ENCODE data around the gene CHKA. TPM values are rescaled to one million over a fixed set of nuclear protein-coding genes. Genes with fewer than 3 reads are reported as not detected.
A peak's percentile ranks its signal among the peaks of the same experiment; 100 is the strongest.

The CHKA gene
- total RNA-seq, 1 experiment from 2014 or later = 136 TPM

DNA sequence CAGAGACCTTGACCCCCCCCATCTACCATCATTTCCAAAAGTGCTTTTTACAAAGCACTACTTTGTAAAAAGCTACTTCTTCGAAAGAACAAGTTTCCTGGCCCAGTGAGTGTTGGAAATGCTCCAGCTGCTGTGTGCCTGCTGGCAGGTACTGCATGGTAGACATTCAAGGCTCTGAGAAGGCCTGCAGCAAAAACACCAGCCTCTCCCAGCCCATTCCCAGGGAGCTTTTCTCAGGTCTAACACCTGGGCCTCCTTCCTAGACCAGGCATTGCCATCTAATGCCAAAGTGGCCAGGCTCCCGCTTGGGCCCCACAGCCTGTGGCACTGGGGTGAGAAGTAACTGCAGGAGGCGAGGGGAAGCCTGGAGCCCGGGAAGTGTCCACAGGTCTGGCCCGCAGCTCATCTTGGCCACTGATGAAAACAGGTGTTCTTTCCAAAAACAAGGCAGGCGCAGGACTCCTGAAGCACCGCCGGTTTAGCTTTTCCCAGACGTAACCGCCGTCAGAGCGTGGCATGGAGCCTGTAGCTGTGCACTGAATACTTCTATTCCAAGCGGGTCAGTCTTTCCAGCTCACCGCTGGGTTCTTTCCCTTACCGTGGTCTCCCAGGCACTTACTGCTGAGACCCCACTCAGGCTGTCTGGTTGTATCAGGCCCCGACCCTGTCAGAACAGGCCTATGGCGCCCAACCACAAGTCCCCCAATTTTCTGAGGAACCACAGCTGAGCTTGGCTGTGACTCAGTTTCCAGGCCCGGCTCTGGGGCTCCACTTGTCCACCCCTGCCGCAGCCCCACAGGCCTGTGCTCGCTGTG, 83.6 kb downstream of the CHKA start:
- CTCF ChIA-PET = interaction anchor here (1.0 kb wide), 1 partner anchor 17 kb away, joined by 3 read pairs; no protein-coding TSS in a partner anchor

DNA sequence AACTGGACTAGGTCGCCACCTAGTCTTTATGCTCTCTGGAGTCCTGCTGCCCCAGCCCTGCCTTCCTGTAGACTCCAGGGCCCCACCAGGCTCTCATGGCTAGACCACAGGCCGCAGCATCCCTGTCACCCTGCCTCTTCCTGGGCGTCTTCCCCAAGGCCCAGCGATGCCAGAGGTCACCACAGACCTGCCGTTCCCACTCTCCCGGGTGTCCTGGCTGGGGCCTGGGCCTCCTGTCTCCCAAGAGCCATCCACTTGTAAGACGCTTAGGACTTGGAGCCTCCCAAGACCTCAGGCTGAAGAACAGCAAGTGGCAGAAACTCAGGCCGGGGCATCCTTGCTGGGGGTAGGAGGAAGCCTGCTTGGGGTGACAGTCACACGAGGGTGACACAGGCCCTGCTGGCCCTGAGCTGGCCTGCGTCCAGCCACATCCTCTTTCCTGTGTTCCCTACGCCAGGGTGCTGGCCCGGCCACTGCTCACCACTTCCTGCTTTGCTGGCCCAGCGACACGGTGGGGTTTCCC, 84.4 kb downstream of the CHKA start:
- no TSS peak for BruUV-seq (replicated peaks)
- Histone ChIP-seq H3K4me3 (ENCODE audit: low read depth in 2 of 2, low read length in 2 of 2) (no peak overlapping the region), H3K27ac (ENCODE audit: low read length) (peak overlapping the region; percentile 45), H3K27me3 (ENCODE audit: control insufficient read depth, insufficient read depth, low read length) (no peaks in the 10 kb centered on the region), H3K9me3 (ENCODE audit: control insufficient read depth, insufficient read depth, low read depth, low read length) (no peaks in the 10 kb centered on the region), H3K4me1 (ENCODE audit: control insufficient read depth, insufficient read depth, low read length) (peaks cover 29% of the 10 kb centered on the region), H3K36me3 (ENCODE audit: control insufficient read depth, insufficient read depth, low read length) (peaks cover 3% of the 10 kb centered on the region; the same call in 1 of the 2 replicates)
- intact Hi-C loops (cut with micrococcal nuclease; ENCODE audit: unreplicated experiment) = no loop called here
- DNase-seq (ENCODE audit: low read depth, low spot score) = no peak
- in situ Hi-C loops (cut with HindIII; ENCODE audit: low pct_unique_long_range_greater_than_20kb, low sequenced_read_pairs) = no loop called here
- TF ChIP-seq SIN3A (IDR thresholded peaks at IDR 0.05; ENCODE audit: borderline replicate concordance, insufficient read depth, low read depth, low read length) = no peak
- TF ChIP-seq, protein P1, sequence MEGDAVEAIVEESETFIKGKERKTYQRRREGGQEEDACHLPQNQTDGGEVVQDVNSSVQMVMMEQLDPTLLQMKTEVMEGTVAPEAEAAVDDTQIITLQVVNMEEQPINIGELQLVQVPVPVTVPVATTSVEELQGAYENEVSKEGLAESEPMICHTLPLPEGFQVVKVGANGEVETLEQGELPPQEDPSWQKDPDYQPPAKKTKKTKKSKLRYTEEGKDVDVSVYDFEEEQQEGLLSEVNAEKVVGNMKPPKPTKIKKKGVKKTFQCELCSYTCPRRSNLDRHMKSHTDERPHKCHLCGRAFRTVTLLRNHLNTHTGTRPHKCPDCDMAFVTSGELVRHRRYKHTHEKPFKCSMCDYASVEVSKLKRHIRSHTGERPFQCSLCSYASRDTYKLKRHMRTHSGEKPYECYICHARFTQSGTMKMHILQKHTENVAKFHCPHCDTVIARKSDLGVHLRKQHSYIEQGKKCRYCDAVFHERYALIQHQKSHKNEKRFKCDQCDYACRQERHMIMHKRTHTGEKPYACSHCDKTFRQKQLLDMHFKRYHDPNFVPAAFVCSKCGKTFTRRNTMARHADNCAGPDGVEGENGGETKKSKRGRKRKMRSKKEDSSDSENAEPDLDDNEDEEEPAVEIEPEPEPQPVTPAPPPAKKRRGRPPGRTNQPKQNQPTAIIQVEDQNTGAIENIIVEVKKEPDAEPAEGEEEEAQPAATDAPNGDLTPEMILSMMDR (IDR thresholded peaks at IDR 0.05) = no peak
- ChIA-PET CTCF (interaction anchor here (1.0 kb wide), 1 partner anchor 16 kb away, joined by 3 read pairs; no protein-coding TSS in a partner anchor), POLR2A (interaction anchor here (1.0 kb wide), 1 partner anchor 10 kb away, joined by 6 read pairs; no protein-coding TSS in a partner anchor)
- no peak for ATAC-seq

More for the DNA sequence above, 83.6 kb downstream of the CHKA start:
- Histone ChIP-seq H3K4me3 (ENCODE audit: low read depth in 2 of 2, low read length in 2 of 2) (no peak overlapping the region), H3K36me3 (ENCODE audit: control insufficient read depth, insufficient read depth, low read length) (peaks cover 5% of the 10 kb centered on the region; the same call in 1 of the 2 replicates), H3K9me3 (ENCODE audit: control insufficient read depth, insufficient read depth, low read depth, low read length) (no peaks in the 10 kb centered on the region), H3K4me1 (ENCODE audit: control insufficient read depth, insufficient read depth, low read length) (peaks cover 33% of the 10 kb centered on the region), H3K27ac (ENCODE audit: low read length) (peak overlapping the region; percentile 94), H3K27me3 (ENCODE audit: control insufficient read depth, insufficient read depth, low read length) (no peaks in the 10 kb centered on the region)
- BruUV-seq (replicated peaks) = no TSS peak
- ATAC-seq (no peak), DNase-seq (ENCODE audit: low read depth, low spot score) (no peak)
- intact Hi-C loops (cut with micrococcal nuclease; ENCODE audit: unreplicated experiment) = no loop called here
- TF ChIP-seq POLR2AphosphoS5 (IDR thresholded peaks at IDR 0.05; ENCODE audit: low read depth, low read length) = no peak; the same call in none of the 2 replicates
- TF ChIP-seq, protein P2, sequence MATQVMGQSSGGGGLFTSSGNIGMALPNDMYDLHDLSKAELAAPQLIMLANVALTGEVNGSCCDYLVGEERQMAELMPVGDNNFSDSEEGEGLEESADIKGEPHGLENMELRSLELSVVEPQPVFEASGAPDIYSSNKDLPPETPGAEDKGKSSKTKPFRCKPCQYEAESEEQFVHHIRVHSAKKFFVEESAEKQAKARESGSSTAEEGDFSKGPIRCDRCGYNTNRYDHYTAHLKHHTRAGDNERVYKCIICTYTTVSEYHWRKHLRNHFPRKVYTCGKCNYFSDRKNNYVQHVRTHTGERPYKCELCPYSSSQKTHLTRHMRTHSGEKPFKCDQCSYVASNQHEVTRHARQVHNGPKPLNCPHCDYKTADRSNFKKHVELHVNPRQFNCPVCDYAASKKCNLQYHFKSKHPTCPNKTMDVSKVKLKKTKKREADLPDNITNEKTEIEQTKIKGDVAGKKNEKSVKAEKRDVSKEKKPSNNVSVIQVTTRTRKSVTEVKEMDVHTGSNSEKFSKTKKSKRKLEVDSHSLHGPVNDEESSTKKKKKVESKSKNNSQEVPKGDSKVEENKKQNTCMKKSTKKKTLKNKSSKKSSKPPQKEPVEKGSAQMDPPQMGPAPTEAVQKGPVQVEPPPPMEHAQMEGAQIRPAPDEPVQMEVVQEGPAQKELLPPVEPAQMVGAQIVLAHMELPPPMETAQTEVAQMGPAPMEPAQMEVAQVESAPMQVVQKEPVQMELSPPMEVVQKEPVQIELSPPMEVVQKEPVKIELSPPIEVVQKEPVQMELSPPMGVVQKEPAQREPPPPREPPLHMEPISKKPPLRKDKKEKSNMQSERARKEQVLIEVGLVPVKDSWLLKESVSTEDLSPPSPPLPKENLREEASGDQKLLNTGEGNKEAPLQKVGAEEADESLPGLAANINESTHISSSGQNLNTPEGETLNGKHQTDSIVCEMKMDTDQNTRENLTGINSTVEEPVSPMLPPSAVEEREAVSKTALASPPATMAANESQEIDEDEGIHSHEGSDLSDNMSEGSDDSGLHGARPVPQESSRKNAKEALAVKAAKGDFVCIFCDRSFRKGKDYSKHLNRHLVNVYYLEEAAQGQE (IDR thresholded peaks at IDR 0.05; ENCODE audit: insufficient read depth in 1 of 2, low read depth in 2 of 2, low read length in 1 of 2) = no peak
- TF ChIP-seq SIN3A (IDR thresholded peaks at IDR 0.05; ENCODE audit: borderline replicate concordance, insufficient read depth, low read depth, low read length) = no peak
- TF ChIP-seq, protein P1 (IDR thresholded peaks at IDR 0.05) = no peak
- TF ChIP-seq TCF7L2 (IDR thresholded peaks at IDR 0.05; ENCODE audit: low read depth, low read length) = no peak
- POLR2A ChIA-PET = interaction anchor here (1.0 kb wide), 1 partner anchor 9 kb away, joined by 6 read pairs; no protein-coding TSS in a partner anchor
- in situ Hi-C loops (cut with HindIII; ENCODE audit: low pct_unique_long_range_greater_than_20kb, low sequenced_read_pairs) = no loop called here

Measured in Panc1 (cell line).